GM10847 (cell line): Measurements from ENCODE around the gene ARHGEF10L.

ENCODE experiments used
- POLR2A ChIP-seq: IDR thresholded peaks from 2 replicates; pipeline ENCODE4 v1.6.1; 2011; ENCODE audit not compliant: insufficient read length; ENCODE audit errors: extremely low read depth

ARHGEF10L gene

GRCh38 chr1:17622823-17623222, 83.3 kb downstream of the ARHGEF10L start:
- no peak for TF ChIP-seq POLR2A

- no peak for TF ChIP-seq POLR2A
These were observed 85.2 kb downstream of the ARHGEF10L start for GRCh38 chr1:17624611-17625233.

- TF ChIP-seq POLR2A, result no peak
These were observed 87.9 kb downstream of the ARHGEF10L start for GRCh38 chr1:17627239-17628052.

- TF ChIP-seq POLR2A, result no peak
These were observed 90.0 kb downstream of the ARHGEF10L start for GRCh38 chr1:17629460-17629859.

- no peak for TF ChIP-seq POLR2A
These were observed 90.7 kb downstream of the ARHGEF10L start for GRCh38 chr1:17630048-17630830.

GRCh38 chr1:17630986-17631385, 91.5 kb downstream of the ARHGEF10L start:
- TF ChIP-seq POLR2A, result no peak

- no peak for TF ChIP-seq POLR2A
These were observed 91.9 kb downstream of the ARHGEF10L start for GRCh38 chr1:17631410-17631809.

- TF ChIP-seq POLR2A, result no peak
These were observed 92.6 kb downstream of the ARHGEF10L start for GRCh38 chr1:17632106-17632505.

- TF ChIP-seq POLR2A, result no peak
These were observed 93.2 kb downstream of the ARHGEF10L start for GRCh38 chr1:17632541-17633184.

GRCh38 chr1:17633654-17634053, 94.2 kb downstream of the ARHGEF10L start:
- TF ChIP-seq POLR2A, result no peak

- TF ChIP-seq POLR2A, result no peak
These were observed 95.8 kb downstream of the ARHGEF10L start for GRCh38 chr1:17635276-17635675.

GRCh38 chr1:17635811-17636210, 96.3 kb downstream of the ARHGEF10L start:
- TF ChIP-seq POLR2A, result no peak

GRCh38 chr1:17636612-17637011, 97.1 kb downstream of the ARHGEF10L start:
- TF ChIP-seq POLR2A, result no peak

GRCh38 chr1:17637055-17637454, 97.6 kb downstream of the ARHGEF10L start:
- no peak for TF ChIP-seq POLR2A

GRCh38 chr1:17639703-17640340, 100.3 kb downstream of the ARHGEF10L start:
- no peak for TF ChIP-seq POLR2A
